Myocyte (in vitro differentiated cells): ENCODE results near the gene HIPK3. TPM values are rescaled to one million over a fixed set of nuclear protein-coding genes. Genes with fewer than 3 reads are reported as not detected.
"Not testable (repeated sequence)": the region's sequence is repeated elsewhere in the genome, so short reads cannot be mapped to it uniquely, and the experiment has no call there.

Source experiments
- DNase-seq: peaks from one replicate; pipeline ENCODE4 v3.0.0-alpha.2; 2012; ENCODE audit warnings: low read depth
- total RNA-seq: library from RNA; depleted of rRNA; stranded (reverse); fragments of >200 nt; gene quantifications from 2 replicates; pipeline ENCODE4 v1.2.3, GENCODE V29; 2014

Gene HIPK3
- total RNA-seq, 1 donor from 2014 or later: 185 TPM

DNA sequence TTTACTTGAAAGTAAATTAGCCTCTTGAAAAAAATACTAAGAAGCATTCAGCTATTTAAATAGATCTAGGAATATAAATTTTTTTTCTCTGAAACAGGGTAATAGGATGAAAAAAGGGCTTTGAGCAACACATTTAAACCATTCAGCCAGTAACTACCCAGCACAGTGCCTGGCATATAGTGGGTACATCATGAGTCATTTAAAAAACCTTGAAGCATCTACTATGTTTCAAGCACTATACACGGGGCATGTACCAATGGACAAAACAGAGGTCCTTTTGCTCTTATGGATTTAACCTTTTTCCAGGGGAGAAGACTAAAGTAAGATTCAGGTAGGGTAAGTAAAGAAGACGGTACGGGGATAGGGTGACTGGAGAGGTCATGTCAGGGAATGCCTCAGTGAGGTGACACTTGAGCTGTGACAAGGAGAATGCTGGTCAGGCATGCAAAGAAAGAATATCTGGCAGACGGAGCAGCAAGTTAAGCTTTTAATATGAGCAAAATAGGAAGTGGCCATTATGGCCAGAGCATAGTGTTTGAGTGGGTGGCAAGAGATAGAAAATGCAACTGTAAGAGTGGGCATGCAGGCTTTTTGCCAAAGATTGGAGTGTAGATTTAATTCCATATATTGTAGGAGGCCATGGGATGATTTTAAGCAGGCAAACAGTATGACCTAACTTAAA lies 101.1 kb downstream of the HIPK3 start:
- DNase-seq: no peak

DNA sequence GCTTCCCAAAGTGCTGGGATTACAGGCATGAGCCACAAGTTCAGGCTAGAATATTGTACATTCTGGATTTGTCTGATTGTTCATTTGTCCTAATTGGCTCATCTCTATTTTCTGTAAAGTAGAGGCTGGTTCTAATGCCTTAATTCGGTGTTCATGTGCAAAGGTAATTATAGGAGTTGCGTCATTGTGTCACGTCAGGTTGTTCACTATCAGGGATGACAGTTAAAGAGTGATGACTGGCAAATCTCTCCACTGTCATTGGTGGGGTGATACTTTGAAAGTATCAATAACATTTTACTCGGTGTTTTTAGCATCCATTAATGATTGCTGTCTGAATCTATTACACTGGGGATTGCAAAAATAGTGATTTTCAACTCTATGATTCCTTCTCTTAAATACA lies 103.5 kb downstream of the HIPK3 start:
- DNase-seq: no peak

DNA sequence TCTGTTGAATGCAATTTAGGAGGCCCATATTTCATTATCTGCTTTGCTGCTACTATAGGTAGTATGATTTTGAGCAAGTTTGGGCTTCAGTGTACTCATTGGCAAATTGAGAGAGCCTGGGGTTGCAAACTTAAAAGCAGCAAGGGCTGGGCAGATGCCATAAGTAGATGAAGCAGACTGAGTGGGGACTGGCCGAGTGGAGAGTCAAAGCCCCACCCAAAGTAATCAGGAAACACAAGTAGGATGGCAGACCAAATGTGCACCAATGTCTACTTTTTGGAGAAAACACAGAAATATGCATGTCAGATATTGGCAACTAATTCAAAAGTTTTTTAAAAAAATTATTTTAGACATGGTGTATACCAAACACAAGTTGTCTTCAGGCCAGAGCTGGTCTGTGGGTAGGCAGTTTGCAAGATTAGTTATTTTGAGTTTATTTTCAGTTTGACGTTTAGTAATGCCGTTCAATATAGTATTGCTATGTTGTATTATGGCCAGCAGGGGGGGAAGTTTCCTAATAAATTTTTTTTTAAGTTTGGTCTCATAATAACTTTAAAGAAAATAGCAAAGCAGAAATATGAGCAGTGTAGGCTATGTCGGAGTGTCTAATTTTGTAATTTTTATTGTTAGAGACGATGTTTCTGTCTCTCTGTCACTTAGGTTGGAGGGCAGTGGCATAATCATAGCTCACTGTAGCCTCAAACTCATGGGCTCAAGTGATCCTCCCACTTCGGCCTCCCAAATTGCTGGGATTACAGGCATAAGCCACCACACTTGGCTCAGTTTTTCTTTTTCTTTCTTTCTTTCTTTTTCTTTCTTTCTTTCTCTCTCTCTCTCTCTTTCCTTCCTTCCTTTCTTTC lies 105.1 kb downstream of the HIPK3 start:
- peak; percentile 70 for DNase-seq

DNA sequence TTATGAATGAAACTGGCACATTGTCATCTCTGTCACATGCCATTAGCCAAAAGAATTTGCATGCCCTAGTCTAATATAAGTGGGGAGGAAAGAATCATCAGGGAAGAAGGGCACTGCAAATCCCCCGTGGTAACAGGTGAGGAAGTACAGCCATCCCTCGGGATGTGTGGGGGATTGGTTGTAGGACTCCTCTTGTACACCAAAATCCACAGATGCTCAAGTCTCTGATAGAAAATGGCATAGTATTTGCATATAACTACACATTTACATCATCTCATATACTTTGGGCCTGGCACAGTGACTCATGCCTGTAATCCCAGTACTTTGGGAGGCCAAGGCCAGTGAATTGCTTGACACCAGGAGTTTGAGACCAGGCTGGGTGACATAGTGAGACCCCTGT lies 109.7 kb downstream of the HIPK3 start:
- DNase-seq: peak; percentile 23

DNA sequence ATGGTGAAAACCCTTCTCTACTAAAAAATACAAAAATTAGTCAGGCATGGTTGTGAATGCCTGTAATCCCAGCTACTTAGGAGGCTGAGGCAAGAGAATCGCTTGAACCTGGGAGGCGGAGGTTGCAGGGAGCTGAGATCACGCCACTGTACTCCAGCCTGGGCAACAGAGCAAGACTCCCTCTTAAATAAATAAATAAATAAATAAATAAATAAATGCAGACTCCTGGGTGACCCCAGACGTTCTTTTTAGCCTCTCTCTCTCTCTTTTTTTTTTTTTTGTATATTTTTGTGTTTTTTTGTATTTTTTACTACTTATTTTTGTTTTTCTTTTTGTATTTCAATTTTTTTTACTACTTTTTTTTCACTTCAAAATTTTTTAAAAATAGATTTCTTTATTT lies 111.3 kb downstream of the HIPK3 start:
- not testable (repeated sequence) for DNase-seq

DNA sequence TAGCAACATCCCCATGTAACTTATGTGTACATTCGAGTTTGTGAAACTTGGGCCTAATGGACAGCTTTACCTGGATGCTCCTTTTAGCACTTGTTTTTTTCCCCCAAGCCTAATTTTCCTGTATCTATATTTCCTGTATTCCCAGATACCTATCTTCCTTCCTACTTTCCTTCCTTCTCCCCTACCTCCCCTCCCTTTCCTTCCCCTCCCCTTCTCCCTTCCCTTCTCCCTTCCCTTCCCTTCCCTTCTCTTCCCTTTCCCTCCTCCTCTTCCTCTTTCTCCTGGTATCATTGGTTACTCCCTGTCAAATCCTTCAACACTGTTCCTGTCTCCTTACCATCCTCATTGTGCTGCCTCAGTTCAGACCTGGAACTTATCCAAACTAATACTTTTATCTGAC lies 111.8 kb downstream of the HIPK3 start:
- DNase-seq: no peak

DNA sequence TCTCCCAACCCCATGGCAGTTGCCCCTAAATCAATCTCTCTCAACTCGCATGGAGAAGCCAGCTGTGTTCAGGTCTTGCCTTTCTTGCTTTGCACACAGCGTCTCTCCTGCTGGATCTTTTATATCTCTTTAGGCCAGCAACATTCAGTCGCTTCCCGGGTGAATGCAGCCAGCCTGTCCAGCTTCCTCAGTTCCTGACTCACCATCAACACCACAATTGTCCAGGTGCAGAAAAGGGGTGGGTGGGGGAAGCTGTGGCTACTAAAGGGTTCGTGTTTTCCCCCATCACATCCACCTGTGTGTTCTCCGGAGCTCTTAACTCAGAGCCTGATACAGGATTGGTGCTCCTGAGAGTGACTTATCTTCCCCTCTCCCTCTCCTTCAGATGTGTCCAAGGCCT lies 116.5 kb downstream of the HIPK3 start:
- DNase-seq: no peak

DNA sequence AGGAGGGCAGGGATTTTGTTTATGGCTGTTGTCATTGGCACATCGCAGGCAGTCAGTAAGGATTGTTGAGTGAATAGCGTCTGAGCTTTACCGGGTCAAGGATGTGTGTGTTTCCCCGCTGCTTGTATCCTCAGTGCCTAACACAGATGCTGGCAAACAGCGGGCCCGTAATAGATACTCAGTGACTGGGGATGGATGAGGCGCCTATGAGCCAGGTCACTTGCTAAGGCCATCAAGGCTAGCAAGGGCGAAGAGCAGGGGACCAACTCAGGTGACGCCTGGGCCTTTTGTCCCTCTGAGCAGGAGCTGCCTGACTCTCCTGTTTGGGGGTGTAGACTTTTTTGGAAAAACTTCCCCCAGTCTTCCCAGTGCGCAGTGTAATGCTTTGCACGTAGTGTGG lies 118.1 kb downstream of the HIPK3 start:
- DNase-seq: no peak

DNA sequence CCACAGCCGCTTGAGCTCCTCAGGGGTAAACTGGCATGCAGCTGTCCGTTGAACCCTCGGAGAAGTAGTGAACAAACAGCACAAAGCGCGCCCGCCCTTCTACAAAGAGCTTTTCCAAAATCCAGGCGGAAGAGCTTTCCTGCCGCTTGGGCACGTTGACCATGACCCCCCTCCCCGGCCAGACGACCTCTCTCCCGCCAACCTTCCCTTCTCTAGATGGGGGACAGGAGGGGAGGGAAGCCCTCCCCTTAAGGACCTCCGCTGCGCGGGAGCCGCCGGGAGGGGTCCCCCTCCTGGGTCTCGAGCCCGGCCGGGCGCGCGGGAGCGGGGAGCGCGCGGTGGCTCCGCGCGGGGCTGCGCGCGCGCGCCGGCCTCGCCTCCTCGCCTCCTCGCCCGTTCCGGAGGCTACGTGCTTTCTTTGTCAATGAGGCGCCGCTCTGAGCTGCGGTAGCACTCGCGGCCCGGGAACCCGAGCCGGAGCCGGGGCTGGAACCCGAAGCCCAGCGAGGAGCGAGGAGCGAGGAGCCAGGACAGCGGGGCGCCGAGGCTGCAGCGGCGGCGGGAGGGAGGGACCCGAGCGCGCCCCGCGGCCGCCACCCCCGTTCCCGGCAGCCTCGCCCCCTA lies 118.6 kb downstream of the HIPK3 start, which contains the start of gene KIAA1549L:
TSS of gene KIAA1549L (plus strand) at position 421 of the 624 bp plus-strand sequence.
- DNase-seq: peak; percentile 35

DNA sequence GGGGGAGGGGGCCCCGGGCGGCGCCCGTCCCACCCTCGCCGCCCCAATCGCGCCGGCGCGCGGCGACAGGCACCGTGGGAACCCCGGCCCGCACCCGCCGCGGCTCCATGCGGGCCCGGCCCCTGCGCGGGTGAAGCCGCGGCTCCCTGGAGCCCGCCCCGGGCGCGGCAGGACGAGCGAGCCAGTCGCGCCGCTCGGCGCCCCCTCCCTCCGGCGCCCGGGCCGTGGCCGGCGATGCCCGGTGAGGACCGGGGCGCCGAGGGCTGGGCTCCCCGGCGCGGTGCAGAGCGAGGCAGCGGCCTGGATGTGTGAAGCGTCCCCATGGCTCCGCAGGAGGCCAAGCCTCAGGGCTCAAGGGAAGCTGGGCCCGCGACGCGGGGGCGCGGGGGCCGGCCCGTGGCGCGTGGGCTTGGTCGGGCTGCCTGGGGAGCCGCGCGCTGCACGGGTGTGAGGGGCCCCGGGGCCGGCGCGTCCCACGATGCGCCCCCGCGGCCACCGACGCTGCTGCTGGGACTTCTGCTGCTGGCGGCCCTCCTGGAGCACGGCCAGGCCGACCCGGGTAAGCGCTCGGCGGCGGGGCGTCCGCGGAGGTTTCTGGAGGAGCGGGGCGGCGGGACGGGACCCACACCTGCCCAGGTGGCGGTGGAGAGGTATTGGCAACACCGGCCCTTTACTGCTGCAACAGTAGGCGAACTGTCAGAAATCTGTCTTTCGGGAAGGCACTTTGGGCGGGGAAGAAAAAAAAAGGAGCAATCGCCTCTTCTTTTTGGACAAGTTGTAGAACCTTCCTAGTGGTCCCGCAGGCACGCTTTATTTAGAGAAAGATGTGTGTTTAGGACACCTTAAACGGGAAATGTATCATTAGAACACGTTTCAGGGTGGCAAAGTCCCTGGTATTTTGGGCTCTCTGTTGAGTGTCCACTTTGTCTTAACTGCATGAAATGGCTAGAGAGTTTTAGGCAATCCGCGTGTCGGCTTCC lies 119.4 kb downstream of the HIPK3 start:
- DNase-seq: peak; percentile 32

DNA sequence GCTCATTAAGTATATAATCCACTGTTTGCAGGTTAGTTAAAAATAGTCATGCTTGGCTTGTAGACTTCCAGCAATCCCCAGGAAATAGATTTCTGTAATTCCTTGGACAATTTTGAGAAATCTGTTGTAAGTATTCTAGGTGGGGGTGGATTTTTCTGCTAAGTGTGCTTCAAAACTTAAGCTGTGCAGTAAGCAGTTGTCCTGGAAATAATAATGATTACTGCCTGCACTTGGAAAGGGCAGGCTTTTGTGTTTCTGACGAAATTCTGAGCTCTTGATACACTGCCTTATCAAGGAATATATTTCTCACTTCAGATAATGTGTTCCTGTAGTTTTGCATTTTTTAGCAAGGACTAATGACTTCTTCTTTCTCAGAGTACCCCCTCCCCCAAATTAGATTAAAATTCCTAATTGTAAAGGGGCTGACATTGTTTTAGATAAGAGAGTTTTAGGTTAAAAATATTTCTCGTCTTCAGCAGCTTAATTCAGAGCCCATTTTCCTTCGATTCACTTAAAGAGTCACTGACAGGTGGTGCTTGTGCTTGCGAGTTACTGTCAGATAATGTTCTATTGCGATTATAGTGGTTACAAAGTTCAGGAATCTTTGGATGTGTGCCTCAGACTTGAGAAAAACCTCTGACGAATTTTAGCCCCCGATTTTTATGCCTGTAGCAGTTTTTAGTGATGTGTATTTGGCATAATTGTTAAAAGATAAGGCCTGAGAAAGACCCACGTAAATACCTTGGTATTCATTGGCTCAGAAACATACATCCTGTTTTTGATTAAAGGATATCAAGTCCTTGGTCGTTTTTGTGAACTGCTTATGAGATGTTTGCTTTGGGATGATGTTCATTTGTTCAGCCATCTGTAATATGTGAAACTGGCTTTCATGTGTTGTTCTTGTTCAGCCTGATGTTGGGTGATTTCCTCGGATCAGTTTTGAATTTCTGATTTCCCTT lies 120.5 kb downstream of the HIPK3 start:
- DNase-seq: no peak

DNA sequence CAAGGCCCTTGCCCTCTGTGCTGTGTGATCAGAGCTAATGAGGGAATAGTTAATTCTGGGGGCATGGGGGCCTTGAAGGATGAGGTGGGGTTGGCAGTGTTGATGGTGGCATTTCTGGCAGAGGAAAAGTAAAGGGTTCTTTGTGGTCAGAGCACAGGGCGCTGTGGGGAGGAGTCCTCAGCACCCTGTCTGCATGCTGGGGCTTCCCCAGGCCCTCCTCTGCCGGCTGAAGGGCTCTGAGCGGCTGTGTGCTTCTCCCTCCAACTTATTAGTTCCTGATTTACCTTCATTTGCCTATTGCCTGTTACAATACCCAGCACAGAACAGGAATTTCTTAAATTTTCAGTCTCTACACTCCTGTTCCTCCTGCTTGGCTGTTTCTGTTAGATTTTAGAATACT lies 122.8 kb downstream of the HIPK3 start:
- no peak for DNase-seq

DNA sequence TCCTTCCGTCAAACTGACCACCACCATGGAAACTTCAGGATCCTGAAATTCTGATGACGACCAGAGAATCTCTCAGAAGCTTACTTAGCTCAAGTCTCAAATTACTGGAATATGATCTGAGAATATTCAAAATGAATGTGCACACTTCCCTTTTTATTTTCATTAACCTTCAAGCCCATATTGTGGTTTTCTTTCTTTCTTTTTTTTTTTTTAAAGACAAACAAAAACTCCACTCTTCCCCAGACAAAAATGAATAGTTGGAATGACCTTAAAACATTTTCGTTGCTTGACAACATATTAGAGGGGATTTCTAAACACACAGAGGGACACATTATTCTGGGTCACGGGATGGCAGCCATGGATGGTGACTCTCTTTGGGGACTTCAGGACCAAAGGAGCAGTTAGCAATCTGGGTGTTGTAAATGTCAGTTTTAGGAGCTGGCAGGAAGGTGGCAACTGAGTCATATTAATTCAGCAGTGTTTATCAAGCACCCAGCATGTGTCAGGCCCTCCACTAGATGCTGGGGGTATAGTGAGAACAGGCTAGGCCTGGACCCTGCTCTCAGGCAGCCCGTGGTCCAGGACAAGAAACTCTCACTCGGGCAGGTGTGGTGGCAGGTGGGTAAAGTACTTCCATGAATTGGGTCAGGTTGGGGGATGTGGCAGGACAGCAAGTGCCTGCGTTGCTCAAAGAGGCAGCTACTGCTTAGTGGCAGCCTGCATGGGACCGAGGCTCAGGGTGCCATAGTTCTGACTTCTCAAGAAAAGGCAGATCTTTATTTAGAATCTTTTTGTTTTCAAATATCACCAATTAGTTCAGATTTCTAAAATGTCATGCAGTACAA lies 126.1 kb downstream of the HIPK3 start:
- peak; percentile 60 for DNase-seq

DNA sequence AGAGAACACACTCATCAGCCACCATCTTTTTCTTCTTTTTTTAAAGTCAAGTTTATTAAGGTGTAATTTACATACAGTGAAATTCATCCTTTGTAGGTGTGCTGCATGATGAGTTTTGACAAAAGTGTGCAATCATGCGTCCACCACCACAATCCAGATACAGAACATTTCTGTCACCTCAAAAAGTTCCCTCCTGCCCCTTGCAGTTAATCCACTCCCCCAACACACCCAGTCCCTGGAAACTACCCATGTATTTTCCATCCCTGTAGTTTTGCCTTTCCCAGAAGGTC lies 126.7 kb downstream of the HIPK3 start:
- DNase-seq: no peak

DNA sequence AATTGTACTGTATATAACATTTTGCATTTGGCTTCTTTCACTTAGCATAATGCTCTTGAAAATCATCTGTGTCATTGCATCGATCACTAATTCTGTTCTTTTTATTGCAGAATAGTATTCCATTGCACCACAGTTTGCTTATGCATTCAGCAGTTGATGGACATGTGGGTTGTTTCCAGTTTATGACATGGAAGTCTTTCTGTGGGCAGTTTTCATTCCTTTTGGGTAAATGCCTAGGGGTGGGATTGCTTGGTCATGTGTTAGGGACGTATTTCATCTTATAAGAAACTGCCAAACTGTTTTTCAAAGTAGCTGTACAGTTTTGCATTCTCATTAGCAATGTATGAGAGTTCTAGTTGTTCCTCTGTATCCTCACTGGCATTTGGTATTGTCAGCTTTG lies 127.0 kb downstream of the HIPK3 start:
- no peak for DNase-seq

DNA sequence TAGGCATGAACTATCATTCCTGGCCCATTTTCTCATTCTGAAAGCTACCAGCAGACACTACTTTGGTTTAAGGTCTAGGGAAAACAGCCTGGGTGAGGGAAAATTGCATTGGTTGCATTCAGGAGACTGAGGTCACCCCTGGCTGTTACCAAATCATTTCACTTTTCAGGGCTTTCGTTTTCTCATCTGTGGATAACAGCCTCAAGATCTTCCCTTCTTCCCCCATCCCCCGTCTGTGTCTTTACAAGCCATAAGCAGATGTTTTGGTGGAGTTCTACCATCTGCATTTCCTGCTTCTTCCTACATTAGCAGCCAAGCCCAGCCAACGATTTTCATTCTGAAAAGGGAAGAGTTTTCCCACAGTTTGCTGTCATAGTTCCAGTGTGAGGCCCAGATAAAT lies 130.4 kb downstream of the HIPK3 start:
- no peak for DNase-seq

DNA sequence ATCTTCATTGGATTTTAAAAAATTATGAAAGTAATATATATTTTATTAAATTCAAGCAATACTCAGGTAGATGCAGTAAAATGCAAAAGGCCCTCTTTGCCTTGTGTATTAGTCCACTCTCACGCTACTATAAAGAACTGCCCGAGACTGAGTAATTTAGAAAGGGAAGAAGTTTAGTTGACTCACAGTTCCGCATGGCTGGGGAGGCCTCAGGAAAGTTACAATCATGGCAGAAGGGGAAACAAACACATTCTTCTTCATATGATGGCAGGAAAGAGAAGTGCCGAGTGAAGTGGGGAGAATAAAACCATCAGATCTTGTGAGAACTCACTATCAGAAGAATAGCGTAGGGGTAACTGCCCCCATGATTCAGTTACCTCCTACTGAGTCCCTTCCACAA lies 130.8 kb downstream of the HIPK3 start:
- DNase-seq: no peak

DNA sequence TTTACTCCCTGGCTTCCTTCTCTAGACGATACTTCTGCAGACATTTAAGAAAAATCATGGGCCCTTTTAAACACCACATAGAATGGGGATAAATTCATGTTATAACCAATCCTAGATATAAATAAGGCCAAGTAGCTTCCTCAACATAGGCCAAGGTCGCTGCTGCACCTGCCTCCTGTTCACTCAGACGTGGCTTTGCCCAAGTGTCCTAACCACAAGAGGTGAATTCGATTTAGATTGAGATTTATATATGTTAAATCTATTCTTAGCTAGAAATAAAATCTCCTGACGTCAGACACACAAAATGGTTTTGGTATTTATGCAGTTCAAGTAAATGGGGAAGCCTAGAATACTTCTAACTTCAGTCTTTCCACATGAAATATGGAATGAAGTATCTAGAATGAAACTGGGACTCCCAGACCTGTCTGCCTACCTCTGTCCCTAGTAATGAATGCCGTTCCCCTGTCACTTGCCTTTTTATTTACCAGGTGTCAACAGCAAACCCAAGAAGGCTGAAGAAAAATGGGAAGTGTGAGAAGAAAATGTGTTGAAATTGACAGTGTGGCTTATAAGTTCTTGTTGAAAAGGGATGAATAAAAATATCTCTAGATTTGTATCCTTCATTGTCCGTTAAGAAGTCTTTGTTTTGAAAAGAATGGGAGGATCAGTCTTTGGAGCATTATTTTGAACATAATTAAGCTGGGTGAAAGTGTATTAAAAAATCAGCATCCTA lies 131.8 kb downstream of the HIPK3 start:
- no peak for DNase-seq
